Karpas-422 (cell line): Measurements from ENCODE around the gene CDYL2. TPM values are rescaled to one million over a fixed set of nuclear protein-coding genes. Genes with fewer than 3 reads are reported as not detected.
"Not testable (repeated sequence)": the region's sequence is repeated elsewhere in the genome, so short reads cannot be mapped to it uniquely, and the experiment has no call there.

Experiments used
- DNase-seq: peaks from one replicate; pipeline ENCODE4 v3.0.0-alpha.2; 2015
- H2AFZ ChIP-seq: fragments of 200-600 bp; sonication (generic); 2 replicates; pipeline ENCODE4 v1.6.1; 2014; ENCODE audit warnings: antibody characterized with exemption, low read length, mixed read lengths
- H3K27ac ChIP-seq: fragments of 200-600 bp; sonication (generic); 2 replicates; pipeline ENCODE4 v1.5.1; 2014; ENCODE audit warnings: mild to moderate bottlenecking, low read length, moderate library complexity
- H3K27me3 ChIP-seq: fragments of 200-600 bp; sonication (generic); 2 replicates; pipeline ENCODE4 v1.6.1; 2014; ENCODE audit warnings: low read length, mixed read lengths
- H3K36me3 ChIP-seq: fragments of 200-600 bp; sonication (generic); 2 replicates; pipeline ENCODE4 v1.6.1; 2014; ENCODE audit warnings: low read length, mixed read lengths; ENCODE audit not compliant: insufficient read depth
- H3K4me1 ChIP-seq: fragments of 200-600 bp; sonication (generic); 2 replicates; pipeline ENCODE4 v1.6.1; 2014; ENCODE audit warnings: mild to moderate bottlenecking, low read length, mixed read lengths
- H3K4me2 ChIP-seq: fragments of 200-600 bp; sonication (generic); 2 replicates; pipeline ENCODE4 v1.6.1; 2014; ENCODE audit warnings: low read length, low read depth, mild to moderate bottlenecking; ENCODE audit not compliant: poor library complexity, severe bottlenecking
- H3K4me3 ChIP-seq: fragments of 200-600 bp; sonication (generic); 2 replicates; pipeline ENCODE4 v1.5.1; 2014; ENCODE audit warnings: mild to moderate bottlenecking, antibody characterized with exemption, low read length, mixed read lengths
- H3K79me2 ChIP-seq: fragments of 200-600 bp; sonication (generic); 2 replicates; pipeline ENCODE4 v1.6.1; 2014; ENCODE audit warnings: mild to moderate bottlenecking, low read length, mixed read lengths
- H3K9ac ChIP-seq: fragments of 200-600 bp; sonication (generic); 2 replicates; pipeline ENCODE4 v1.6.0; 2014; ENCODE audit warnings: low read length
- H3K9me2 ChIP-seq: fragments of 200-600 bp; sonication (generic), shearing (Covaris generic); replicated peaks from 2 replicates; pipeline ENCODE4 v1.6.0; 2014; ENCODE audit warnings: mild to moderate bottlenecking, low read length, moderate library complexity; ENCODE audit not compliant: insufficient read depth
- H3K9me3 ChIP-seq: fragments of 300-700, 200-600 bp; sonication (generic); 2 replicates; pipeline ENCODE4 v1.6.1; 2014; ENCODE audit warnings: low read length, mixed read lengths
- H4K20me1 ChIP-seq: fragments of 200-600 bp; sonication (generic); 2 replicates; pipeline ENCODE4 v1.6.1; 2014; ENCODE audit warnings: mild to moderate bottlenecking, antibody characterized with exemption, low read length, low read depth; ENCODE audit not compliant: insufficient read depth
- total RNA-seq: library from RNA; depleted of rRNA; stranded (reverse); fragments of >200 nt; shearing (Covaris generic); gene quantifications from 2 replicates; pipeline ENCODE4 v1.2.3, GENCODE V29; 2014; ENCODE audit warnings: low replicate concordance

The CDYL2 gene
- total RNA-seq, 1 experiment from 2014 or later: not detected

DNA sequence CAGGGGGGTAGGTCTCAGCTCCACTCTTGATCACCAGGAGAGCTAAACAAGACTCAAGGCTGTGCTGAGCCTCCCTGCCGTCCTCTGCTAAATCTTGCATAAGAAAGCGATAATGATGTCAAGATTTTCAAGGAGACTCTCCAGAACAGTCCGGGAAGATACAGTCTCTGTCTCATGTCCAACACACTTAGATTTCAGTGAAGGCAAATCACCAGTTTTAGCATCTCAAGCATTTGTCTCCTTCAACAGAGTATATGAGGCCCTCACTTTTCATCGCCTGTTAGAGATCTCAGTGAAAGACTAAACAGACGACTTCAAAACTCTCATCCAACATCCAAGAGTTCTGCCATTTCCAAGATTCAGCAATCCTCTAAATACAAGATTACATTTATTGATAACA, 13.6 kb downstream of the CDYL2 start:
- Histone ChIP-seq H4K20me1 (no peaks in the 10 kb centered on the region), H3K4me2 (no peak overlapping the region), H3K27me3 (no peaks in the 10 kb centered on the region), H3K4me1 (no peaks in the 10 kb centered on the region), H3K9me2 (no peaks in the 10 kb centered on the region), H3K79me2 (no peaks in the 10 kb centered on the region), H3K27ac (no peak overlapping the region), H3K36me3 (no peaks in the 10 kb centered on the region), H3K9ac (no peak overlapping the region), H3K4me3 (no peak overlapping the region), H3K9me3 (no peaks in the 10 kb centered on the region), H2AFZ (no peak overlapping the region)
- DNase-seq: no peak

GRCh38 chr16:80788027-80788426, 16.4 kb downstream of the CDYL2 start:
- no peak overlapping the region for H2AFZ ChIP-seq
- H3K27me3 ChIP-seq: no peaks in the 10 kb centered on the region
- no peaks in the 10 kb centered on the region for H3K36me3 ChIP-seq
- H3K9ac ChIP-seq: no peak overlapping the region
- H4K20me1 ChIP-seq: no peaks in the 10 kb centered on the region
- no peaks in the 10 kb centered on the region for H3K4me1 ChIP-seq
- no peak overlapping the region for H3K27ac ChIP-seq
- no peaks in the 10 kb centered on the region for H3K9me3 ChIP-seq
- H3K9me2 ChIP-seq: no peaks in the 10 kb centered on the region
- no peak for DNase-seq
- no peak overlapping the region for H3K4me2 ChIP-seq
- no peaks in the 10 kb centered on the region for H3K79me2 ChIP-seq
- no peak overlapping the region for H3K4me3 ChIP-seq

DNA sequence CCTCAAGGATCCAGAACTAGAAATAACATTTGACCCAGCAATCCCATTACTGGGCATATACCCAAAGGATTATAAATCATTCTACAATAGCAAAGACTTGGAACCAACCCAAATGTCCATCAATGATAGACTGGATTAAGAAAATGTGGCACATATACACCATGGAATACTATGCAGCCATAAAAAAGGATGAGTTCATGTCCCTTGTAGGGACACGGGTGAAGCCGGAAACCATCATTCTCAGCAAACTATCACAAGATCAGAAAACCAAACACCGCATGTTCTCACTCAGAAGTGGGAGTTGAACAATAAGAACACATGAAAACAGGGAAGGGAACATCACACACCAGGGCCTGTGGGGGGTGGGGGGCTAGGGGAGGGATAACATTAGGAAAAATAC, 17.8 kb downstream of the CDYL2 start:
- H2AFZ ChIP-seq, DNase-seq, H3K9me3 ChIP-seq, H3K27ac ChIP-seq, H3K4me2 ChIP-seq, H3K4me3 ChIP-seq, H4K20me1 ChIP-seq, H3K9me2 ChIP-seq, H3K9ac ChIP-seq, H3K36me3 ChIP-seq, H3K79me2 ChIP-seq, H3K27me3 ChIP-seq, H3K4me1 ChIP-seq: not testable (repeated sequence)

- H3K4me1 ChIP-seq: no peaks in the 10 kb centered on the region
- H3K27me3 ChIP-seq: no peaks in the 10 kb centered on the region
- H4K20me1 ChIP-seq: no peaks in the 10 kb centered on the region
- H3K9me3 ChIP-seq: no peaks in the 10 kb centered on the region
- no peak for DNase-seq
- no peaks in the 10 kb centered on the region for H3K36me3 ChIP-seq
- H3K9ac ChIP-seq: no peak overlapping the region
- no peak overlapping the region for H2AFZ ChIP-seq
- no peak overlapping the region for H3K4me3 ChIP-seq
- H3K27ac ChIP-seq: no peak overlapping the region
- no peak overlapping the region for H3K4me2 ChIP-seq
- H3K79me2 ChIP-seq: no peaks in the 10 kb centered on the region
- no peaks in the 10 kb centered on the region for H3K9me2 ChIP-seq
These were observed 19.4 kb downstream of the CDYL2 start for GRCh38 chr16:80784951-80785350.

- Histone ChIP-seq H3K27ac (no peak overlapping the region), H3K79me2 (no peaks in the 10 kb centered on the region), H3K4me2 (no peak overlapping the region), H3K4me1 (no peaks in the 10 kb centered on the region), H3K27me3 (no peaks in the 10 kb centered on the region), H3K9me2 (no peaks in the 10 kb centered on the region), H3K36me3 (no peaks in the 10 kb centered on the region), H3K4me3 (no peak overlapping the region), H2AFZ (no peak overlapping the region), H4K20me1 (no peaks in the 10 kb centered on the region), H3K9ac (no peak overlapping the region), H3K9me3 (no peaks in the 10 kb centered on the region)
- no peak for DNase-seq
These were observed 25.7 kb downstream of the CDYL2 start for GRCh38 chr16:80778703-80779102.

- H3K79me2 ChIP-seq: no peaks in the 10 kb centered on the region
- no peaks in the 10 kb centered on the region for H3K27me3 ChIP-seq
- no peak for DNase-seq
- H3K4me3 ChIP-seq: no peak overlapping the region
- no peaks in the 10 kb centered on the region for H4K20me1 ChIP-seq
- H3K9me3 ChIP-seq: no peaks in the 10 kb centered on the region
- no peaks in the 10 kb centered on the region for H3K9me2 ChIP-seq
- no peak overlapping the region for H2AFZ ChIP-seq
- H3K27ac ChIP-seq: no peak overlapping the region
- H3K36me3 ChIP-seq: no peaks in the 10 kb centered on the region
- H3K4me2 ChIP-seq: no peak overlapping the region
- H3K9ac ChIP-seq: no peak overlapping the region
- H3K4me1 ChIP-seq: no peaks in the 10 kb centered on the region
These were observed 27.5 kb downstream of the CDYL2 start for GRCh38 chr16:80776856-80777255.

- H3K27me3 ChIP-seq: no peaks in the 10 kb centered on the region
These were observed 28.9 kb downstream of the CDYL2 start for GRCh38 chr16:80775450-80775849.

GRCh38 chr16:80766798-80767197, 37.6 kb downstream of the CDYL2 start:
- no peaks in the 10 kb centered on the region for H3K27me3 ChIP-seq

More at GRCh38 chr16:80775450-80775849, 28.9 kb downstream of the CDYL2 start:
- Histone ChIP-seq H3K27ac (no peak overlapping the region), H3K4me2 (no peak overlapping the region), H3K4me3 (no peak overlapping the region), H3K9ac (no peak overlapping the region), H4K20me1 (no peaks in the 10 kb centered on the region), H3K79me2 (no peaks in the 10 kb centered on the region), H3K9me2 (no peaks in the 10 kb centered on the region), H2AFZ (no peak overlapping the region), H3K9me3 (no peaks in the 10 kb centered on the region), H3K36me3 (no peaks in the 10 kb centered on the region), H3K4me1 (no peaks in the 10 kb centered on the region)
- DNase-seq: no peak

More at GRCh38 chr16:80766798-80767197, 37.6 kb downstream of the CDYL2 start:
- no peaks in the 10 kb centered on the region for H3K4me1 ChIP-seq
- H3K79me2 ChIP-seq: no peaks in the 10 kb centered on the region
- DNase-seq: no peak
- no peak overlapping the region for H3K27ac ChIP-seq
- H4K20me1 ChIP-seq: no peaks in the 10 kb centered on the region
- no peak overlapping the region for H3K9ac ChIP-seq
- H3K4me3 ChIP-seq: no peak overlapping the region
- no peak overlapping the region for H2AFZ ChIP-seq
- no peaks in the 10 kb centered on the region for H3K9me2 ChIP-seq
- H3K36me3 ChIP-seq: no peaks in the 10 kb centered on the region
- H3K4me2 ChIP-seq: no peak overlapping the region
- no peaks in the 10 kb centered on the region; the same call in 1 of the 2 replicates for H3K9me3 ChIP-seq
